ENCODE data around the gene COL5A1. TPM values are rescaled to one million over a fixed set of nuclear protein-coding genes. Genes with fewer than 3 reads are reported as not detected.

Gene COL5A1
- total and polyA plus RNA-seq, 2 experiments from 2014 or later = 211 to 812 TPM

- DNase-seq = no peak
- peak overlapping the region; percentile 63 for H3K27ac ChIP-seq
- no peaks in the 10 kb centered on the region for H4K20me1 ChIP-seq (ENCODE audit: insufficient read depth)
- peaks cover 41% of the 10 kb centered on the region for H3K4me1 ChIP-seq (ENCODE audit: insufficient read depth)
- TF ChIP-seq EZH2phosphoT487 (IDR thresholded peaks at IDR 0.05; ENCODE audit: insufficient read depth, low read depth) (no peak), EZH2 (IDR thresholded peaks at IDR 0.05; ENCODE audit: insufficient read depth, poor library complexity, severe bottlenecking) (no peak)
- no peak overlapping the region for H3K4me3 ChIP-seq
- 96 to 98% methylated on average over 19 of the region's 19 CpGs for WGBS, 2 experiments (ENCODE audit: low coverage in 1 of 2, low lambda C conversion rate in 2 of 2, missing lambda C conversion rate in 2 of 2)
- no peaks in the 10 kb centered on the region for H3K27me3 ChIP-seq (replicated peaks; ENCODE audit: insufficient read depth)
- H3K9me3 ChIP-seq (ENCODE audit: low read depth) = no peaks in the 10 kb centered on the region
- no peaks in the 10 kb centered on the region for H3K9me2 ChIP-seq (ENCODE audit: insufficient read depth)
- in situ Hi-C loops (cut with MboI) = no loop called here
- H3F3A ChIP-seq (ENCODE audit: insufficient read depth) = peaks cover 74% of the 10 kb centered on the region
- H3K9ac ChIP-seq = no peak overlapping the region
- H3K79me2 ChIP-seq (ENCODE audit: insufficient read depth) = peaks cover 9% of the 10 kb centered on the region
- H2AFZ ChIP-seq = no peak overlapping the region
- no peak overlapping the region for H3K4me2 ChIP-seq (ENCODE audit: unreplicated experiment)
- H3K36me3 ChIP-seq (ENCODE audit: low read depth) = peaks cover 66% of the 10 kb centered on the region
Measured at GRCh38 chr9:134813841-134814240, 172.2 kb downstream of the COL5A1 start.

GRCh38 chr9:134814598-134815215, 173.1 kb downstream of the COL5A1 start:
- Histone ChIP-seq H3K27me3 (replicated peaks; ENCODE audit: insufficient read depth) (no peaks in the 10 kb centered on the region), H3K4me1 (ENCODE audit: insufficient read depth) (peaks cover 37% of the 10 kb centered on the region), H3K9me2 (ENCODE audit: insufficient read depth) (no peaks in the 10 kb centered on the region), H3K9me3 (ENCODE audit: low read depth) (no peaks in the 10 kb centered on the region), H3K79me2 (ENCODE audit: insufficient read depth) (peaks cover 15% of the 10 kb centered on the region), H3K9ac (peak overlapping the region; percentile 26; the same call in 1 of the 2 replicates), H4K20me1 (ENCODE audit: insufficient read depth) (no peaks in the 10 kb centered on the region), H3K27ac (peak overlapping the region; percentile 63), H3F3A (ENCODE audit: insufficient read depth) (peaks cover 70% of the 10 kb centered on the region), H3K36me3 (ENCODE audit: low read depth) (peaks cover 69% of the 10 kb centered on the region), H3K4me2 (ENCODE audit: unreplicated experiment) (no peak overlapping the region), H3K4me3 (no peak overlapping the region), H2AFZ (no peak overlapping the region)
- WGBS, 2 experiments (ENCODE audit: low coverage in 1 of 2, low lambda C conversion rate in 2 of 2, missing lambda C conversion rate in 2 of 2) = 48 to 52% methylated on average over 15 to 16 of the region's 16 CpGs
- TF ChIP-seq EZH2phosphoT487 (IDR thresholded peaks at IDR 0.05; ENCODE audit: insufficient read depth, low read depth) (no peak), EZH2 (IDR thresholded peaks at IDR 0.05; ENCODE audit: insufficient read depth, poor library complexity, severe bottlenecking) (no peak)
- in situ Hi-C loops (cut with MboI) = no loop called here
- peak; percentile 91 for DNase-seq

- Histone ChIP-seq H3K9me3 (ENCODE audit: low read depth) (no peaks in the 10 kb centered on the region), H3K4me3 (no peak overlapping the region), H3K9ac (peak overlapping the region; percentile 26; the same call in 1 of the 2 replicates), H3K27ac (peak overlapping the region; percentile 63), H3K4me1 (ENCODE audit: insufficient read depth) (peaks cover 34% of the 10 kb centered on the region), H4K20me1 (ENCODE audit: insufficient read depth) (no peaks in the 10 kb centered on the region), H3K79me2 (ENCODE audit: insufficient read depth) (peaks cover 15% of the 10 kb centered on the region), H3K4me2 (ENCODE audit: unreplicated experiment) (no peak overlapping the region), H3K36me3 (ENCODE audit: low read depth) (peaks cover 77% of the 10 kb centered on the region), H3K27me3 (replicated peaks; ENCODE audit: insufficient read depth) (no peaks in the 10 kb centered on the region), H2AFZ (no peak overlapping the region), H3F3A (ENCODE audit: insufficient read depth) (peaks cover 60% of the 10 kb centered on the region), H3K9me2 (ENCODE audit: insufficient read depth) (no peaks in the 10 kb centered on the region)
- no peak for DNase-seq
- WGBS, 2 experiments (ENCODE audit: low coverage in 1 of 2, low lambda C conversion rate in 2 of 2, missing lambda C conversion rate in 2 of 2) = 90 to 94% methylated on average over 15 to 16 of the region's 16 CpGs
- in situ Hi-C loops (cut with MboI) = no loop called here
- TF ChIP-seq EZH2phosphoT487 (IDR thresholded peaks at IDR 0.05; ENCODE audit: insufficient read depth, low read depth) = no peak
- TF ChIP-seq EZH2 (IDR thresholded peaks at IDR 0.05; ENCODE audit: insufficient read depth, poor library complexity, severe bottlenecking) = no peak
Measured at GRCh38 chr9:134815435-134816214, 174.0 kb downstream of the COL5A1 start.

GRCh38 chr9:134816264-134816663, 174.7 kb downstream of the COL5A1 start:
- Histone ChIP-seq H3K9ac (no peak overlapping the region), H3K27ac (peak overlapping the region; percentile 63; the same call in 1 of the 2 replicates), H3K79me2 (ENCODE audit: insufficient read depth) (peaks cover 15% of the 10 kb centered on the region), H3K9me3 (ENCODE audit: low read depth) (no peaks in the 10 kb centered on the region), H4K20me1 (ENCODE audit: insufficient read depth) (no peaks in the 10 kb centered on the region), H3K36me3 (ENCODE audit: low read depth) (peaks cover 70% of the 10 kb centered on the region), H3F3A (ENCODE audit: insufficient read depth) (peaks cover 54% of the 10 kb centered on the region), H3K27me3 (replicated peaks; ENCODE audit: insufficient read depth) (no peaks in the 10 kb centered on the region), H3K4me1 (ENCODE audit: insufficient read depth) (peaks cover 27% of the 10 kb centered on the region), H3K4me2 (ENCODE audit: unreplicated experiment) (no peak overlapping the region), H2AFZ (no peak overlapping the region), H3K4me3 (no peak overlapping the region), H3K9me2 (ENCODE audit: insufficient read depth) (no peaks in the 10 kb centered on the region)
- in situ Hi-C loops (cut with MboI) = no loop called here
- DNase-seq = no peak
- TF ChIP-seq EZH2 (IDR thresholded peaks at IDR 0.05; ENCODE audit: insufficient read depth, poor library complexity, severe bottlenecking) = no peak
- no peak for TF ChIP-seq EZH2phosphoT487 (IDR thresholded peaks at IDR 0.05; ENCODE audit: insufficient read depth, low read depth)
- 82 to 87% methylated on average over 16 of the region's 16 CpGs for WGBS, 2 experiments (ENCODE audit: low coverage in 1 of 2, low lambda C conversion rate in 2 of 2, missing lambda C conversion rate in 2 of 2)
